GM18520 (cell line): ENCODE results near the gene STRN4.

ENCODE experiments used
- ATAC-seq: cut with Tn5 transposase; IDR thresholded peaks from one replicate; pipeline ENCODE4 v1.9.1; 2021; ENCODE audit not compliant: unreplicated experiment

Gene STRN4

DNA sequence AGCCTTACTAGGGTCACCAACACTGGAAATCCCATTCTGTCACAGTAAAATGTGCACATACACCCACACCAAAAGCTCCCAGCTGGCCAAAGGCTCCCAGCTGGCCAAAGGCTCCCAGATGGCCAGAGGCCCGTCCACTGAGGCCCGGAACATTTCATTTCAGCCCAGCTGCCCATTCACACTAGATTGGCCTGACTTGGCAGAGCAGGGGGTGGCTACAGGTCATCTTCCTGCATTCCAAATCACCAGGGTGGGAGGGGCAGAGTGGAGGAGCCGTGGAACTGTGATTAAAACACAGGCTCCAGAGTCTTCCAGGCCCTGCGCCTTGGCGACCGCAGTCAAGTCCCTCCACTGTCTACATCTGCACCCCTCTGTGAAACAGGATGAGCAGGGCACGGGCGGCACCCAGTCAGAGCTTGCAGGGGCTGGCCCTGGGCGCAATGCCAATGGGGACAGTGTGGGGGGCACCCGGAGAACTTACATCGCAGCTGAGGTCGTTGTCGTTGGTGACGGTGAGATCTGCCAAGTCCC is 19.2 kb downstream of the STRN4 start:
- ATAC-seq, result no peak

DNA sequence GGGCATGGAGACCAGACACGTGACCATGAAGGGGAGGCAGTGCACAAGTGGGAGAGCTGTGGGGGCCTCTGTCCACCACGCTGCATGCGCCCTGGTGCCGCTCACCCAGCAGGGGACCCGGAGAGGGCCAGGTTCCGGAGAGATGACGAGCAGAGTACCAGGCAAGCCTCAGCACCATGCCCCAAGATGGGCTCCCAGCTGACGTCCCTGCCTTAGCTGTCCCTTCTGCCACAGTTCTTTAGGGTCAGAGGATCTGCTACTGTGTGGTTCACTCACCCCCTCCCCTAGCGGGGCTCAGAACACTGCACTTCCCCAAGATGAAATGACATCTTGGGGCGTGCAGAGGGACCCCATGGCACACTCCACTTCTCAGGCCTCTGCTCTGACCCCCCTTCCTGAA is 19.7 kb downstream of the STRN4 start:
- no peak for ATAC-seq

DNA sequence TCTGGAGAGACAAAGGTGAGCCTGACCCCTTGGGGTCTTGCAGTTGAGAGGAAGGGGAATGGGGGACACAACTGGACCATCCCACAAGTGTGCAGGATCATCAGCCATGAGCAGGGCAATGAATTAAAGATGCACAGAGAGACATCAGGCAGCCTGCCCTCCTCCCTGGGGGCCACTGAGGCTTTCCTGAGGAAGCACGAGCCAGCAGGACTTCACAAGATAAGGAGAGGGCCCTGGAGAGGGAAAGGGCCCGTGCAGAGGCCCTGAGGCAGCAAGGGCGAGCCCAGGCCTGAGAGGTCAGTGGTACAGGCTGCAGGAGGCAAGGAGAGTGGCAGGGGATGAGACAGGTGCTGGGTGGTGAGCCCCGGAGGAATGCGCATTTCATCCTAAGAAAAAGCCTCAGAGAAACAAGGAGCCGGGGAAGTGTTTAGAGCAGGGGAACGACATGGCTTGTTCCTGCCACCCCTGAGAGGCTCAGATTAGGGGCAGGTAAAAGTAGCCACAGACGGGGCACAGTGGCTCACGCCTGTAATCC is 20.3 kb downstream of the STRN4 start:
- no peak for ATAC-seq

DNA sequence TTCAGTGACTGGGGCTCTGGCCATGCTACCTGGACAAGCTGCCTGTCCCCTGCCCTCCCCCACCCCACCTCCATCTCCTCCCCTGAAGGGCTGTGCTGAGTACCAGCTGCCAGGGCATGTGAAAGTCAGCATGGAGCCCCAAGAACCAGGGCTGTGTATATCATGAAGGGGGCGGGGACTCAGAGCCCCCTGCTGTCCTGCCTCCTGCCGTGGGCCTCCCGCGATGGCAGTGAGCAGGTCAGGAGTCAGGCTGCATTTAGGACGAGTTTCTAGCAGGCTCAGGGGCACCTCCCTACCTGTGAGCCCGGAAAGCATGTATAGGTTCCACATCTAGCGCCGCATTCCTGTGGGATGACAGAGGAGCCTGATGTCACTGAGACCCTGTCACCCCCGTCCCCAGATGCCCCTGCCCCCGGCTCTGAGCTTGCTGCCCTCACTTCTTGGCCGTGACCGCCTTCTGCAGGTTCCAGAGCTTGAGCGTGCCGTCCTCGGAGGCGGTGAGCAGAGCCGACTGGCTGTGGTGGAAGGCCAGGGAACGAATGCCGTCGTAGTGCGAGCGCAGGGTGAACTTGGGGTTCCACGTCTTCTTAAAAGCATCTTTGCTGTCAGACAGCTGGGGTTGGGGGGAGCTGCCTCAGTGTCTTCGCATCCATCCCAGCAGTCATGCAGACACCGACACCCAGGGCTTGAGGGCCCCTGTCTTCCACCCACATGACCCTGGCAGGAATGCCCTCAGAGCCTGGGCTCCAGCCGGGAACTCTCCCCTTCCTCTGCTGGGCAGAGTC is 21.0 kb downstream of the STRN4 start:
- no peak for ATAC-seq

DNA sequence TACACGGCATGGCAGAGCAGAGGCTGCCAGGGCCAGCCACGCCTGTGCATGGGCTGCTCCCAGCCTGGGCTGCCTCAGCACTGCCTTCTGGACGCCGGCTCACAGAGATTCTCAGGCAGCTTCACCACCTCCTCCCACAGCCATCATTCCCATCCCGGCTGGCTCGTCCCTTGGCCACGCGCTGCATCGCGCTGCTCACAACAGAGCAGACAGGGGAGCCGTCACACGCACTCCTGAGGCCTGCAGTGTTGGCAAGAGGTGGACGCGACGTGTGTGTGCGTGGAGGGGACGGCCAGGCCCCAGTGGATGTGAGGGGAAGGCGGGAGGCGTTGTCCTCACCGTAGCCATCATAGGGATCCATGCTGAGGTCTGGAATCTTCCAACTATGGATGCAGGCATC is 21.8 kb downstream of the STRN4 start:
- ATAC-seq, result no peak

DNA sequence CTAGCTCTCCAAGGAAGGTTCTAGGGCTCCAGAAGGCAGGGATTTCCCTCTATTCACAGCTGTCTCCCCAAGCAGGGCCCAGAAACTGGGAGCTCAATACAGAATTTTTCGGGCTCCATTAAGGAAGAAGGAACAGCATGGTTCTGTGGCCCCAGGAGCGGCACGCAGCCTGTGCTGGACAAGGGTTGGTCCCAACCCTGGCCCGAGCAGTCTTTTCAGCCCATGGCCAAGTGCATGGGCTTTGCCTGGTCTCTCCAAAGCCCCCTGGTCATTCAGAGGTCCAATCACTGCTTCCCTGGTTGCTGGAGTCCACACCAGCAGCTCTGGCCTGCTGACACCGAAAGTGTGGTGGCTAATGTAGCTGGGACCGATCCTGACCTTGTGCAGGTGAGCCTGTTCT is 22.8 kb downstream of the STRN4 start:
- ATAC-seq, result no peak

DNA sequence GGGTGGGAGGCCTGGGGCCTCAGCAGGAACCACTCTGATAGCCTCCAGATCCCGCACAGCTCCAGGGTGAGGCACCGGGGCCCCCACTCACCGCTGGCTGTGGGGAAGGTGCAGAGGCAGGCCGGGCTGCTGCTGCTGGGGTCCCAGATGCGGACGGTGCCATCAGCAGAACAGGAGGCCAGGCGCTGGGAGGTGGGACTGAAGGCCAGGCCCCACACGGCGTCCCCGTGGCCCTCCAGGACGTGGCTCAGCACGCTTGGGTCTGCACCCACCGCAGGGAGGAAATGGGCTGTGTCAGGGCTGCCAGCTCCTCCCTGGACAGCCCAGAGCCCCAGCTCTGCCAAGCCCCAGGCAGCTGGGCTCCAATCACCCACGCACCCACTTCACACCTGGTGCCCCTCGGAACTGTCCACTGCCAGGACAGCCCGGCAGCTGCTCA is 23.2 kb downstream of the STRN4 start:
- no peak for ATAC-seq

DNA sequence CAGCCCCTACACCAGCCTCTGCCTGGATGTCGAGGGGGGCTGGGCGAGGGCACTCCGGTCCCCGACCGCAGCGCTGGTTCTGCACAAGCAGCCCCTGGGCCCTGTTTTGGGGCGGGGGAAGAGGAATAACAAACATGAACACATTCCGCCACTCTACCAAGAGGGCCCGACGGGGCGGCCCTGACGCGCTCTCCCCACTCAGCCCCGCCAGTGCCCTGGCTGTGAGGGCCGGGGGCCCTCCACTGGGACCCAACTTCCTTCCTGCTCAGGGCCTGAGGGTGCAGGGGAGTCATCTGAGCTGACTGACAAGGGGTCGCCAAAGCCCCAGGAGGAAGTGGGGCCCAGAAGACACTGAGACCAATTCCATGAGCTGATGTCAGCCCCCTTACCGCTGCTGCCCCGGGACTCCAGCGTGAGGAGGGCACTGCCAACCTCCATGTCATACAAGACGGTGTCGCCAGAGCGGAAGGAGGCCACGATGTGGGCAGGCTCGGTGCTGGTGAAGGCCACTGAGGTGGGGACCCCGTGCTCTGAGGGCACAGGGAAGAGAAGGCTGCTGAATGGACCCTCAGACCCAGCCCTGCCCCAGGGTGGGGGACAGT is 23.7 kb downstream of the STRN4 start:
- ATAC-seq, result no peak

DNA sequence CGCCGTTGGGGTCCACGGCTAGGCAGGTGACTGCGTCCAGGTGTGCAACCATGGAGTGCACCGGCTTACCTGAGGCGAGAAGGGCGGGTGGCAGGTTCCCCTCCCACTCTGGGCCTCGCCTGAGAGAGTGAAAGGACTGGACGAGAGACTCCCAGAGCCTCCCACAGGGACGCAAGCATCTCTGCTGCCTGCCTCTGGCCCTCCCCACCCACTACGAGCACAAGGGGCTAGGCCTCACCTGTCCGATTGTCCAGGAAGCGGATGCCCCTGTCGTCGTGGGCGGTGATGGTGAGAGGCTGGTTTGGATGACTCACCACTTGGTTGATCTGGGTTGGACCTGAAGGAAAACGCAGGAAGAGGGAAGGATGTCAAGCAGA is 24.3 kb downstream of the STRN4 start:
- ATAC-seq, result no peak

DNA sequence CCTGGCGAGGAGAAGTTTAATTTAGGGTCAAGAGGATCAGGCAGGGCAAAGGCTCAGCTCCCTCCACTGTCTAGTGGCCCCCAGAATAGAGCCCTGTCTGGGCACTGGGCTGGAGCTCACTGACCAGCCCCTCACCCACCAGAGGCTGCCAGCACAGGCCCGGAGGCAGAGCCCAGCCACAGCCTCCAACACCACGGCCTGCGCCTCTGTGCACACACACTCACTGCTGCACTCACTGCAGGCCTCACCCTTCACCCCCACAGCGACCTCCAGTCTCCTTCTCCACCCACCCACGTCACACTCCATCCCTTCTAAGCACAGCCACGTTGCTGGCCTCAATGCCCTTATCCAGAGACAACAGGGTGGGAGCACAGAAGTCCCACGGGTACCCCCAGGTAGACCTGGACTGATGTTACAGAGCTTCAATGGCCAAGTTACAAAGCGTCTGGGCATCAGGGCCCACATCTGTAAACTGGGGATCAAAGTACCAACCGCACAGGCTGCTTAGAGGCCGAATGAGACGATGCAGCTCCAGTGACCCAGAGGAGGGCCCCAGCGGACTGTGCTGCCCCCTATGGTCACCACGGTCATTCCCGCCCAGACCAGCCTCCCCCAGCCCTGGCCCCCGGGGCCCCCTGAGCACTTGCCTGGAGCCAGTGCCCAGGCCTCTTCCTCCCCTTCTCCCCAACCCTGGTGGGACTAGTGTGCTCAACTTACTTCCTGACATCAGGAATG is 24.8 kb downstream of the STRN4 start:
- ATAC-seq, result no peak

DNA sequence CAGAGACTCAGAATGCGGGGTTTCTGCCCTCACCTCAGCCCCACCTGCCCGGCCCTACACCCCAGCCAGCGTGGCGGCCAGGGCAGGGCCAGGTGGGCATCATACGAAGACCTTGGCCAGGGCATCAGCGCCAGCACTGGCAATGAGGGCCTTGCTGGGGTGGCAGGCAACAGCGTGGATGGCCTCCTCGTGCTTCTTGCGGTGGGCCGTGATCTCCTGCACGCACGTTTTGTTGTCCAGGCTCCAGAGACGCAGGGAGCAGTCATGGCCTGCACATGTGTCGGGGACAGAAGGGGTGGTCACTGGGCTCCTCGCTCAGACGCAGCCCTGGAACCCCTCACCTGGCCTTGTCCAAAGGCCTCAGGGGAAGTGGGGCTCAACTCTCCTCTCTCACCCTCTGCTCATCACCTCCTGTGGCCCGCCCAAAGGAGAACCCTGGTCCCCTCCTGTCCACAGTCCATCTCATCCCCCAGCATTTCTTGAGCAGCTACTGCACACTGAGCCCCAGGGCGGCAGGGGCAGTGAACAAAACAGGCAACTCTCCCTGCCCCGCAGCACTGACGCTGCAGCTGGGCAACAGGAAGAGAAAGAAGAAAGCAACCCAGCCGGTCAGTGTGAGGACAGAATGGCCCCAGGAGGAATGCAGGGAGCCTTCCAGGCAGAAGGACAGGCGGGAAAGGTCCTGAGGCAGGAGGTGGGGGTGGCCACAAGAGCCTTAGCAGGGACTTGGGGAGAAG is 25.6 kb downstream of the STRN4 start:
- no peak for ATAC-seq

DNA sequence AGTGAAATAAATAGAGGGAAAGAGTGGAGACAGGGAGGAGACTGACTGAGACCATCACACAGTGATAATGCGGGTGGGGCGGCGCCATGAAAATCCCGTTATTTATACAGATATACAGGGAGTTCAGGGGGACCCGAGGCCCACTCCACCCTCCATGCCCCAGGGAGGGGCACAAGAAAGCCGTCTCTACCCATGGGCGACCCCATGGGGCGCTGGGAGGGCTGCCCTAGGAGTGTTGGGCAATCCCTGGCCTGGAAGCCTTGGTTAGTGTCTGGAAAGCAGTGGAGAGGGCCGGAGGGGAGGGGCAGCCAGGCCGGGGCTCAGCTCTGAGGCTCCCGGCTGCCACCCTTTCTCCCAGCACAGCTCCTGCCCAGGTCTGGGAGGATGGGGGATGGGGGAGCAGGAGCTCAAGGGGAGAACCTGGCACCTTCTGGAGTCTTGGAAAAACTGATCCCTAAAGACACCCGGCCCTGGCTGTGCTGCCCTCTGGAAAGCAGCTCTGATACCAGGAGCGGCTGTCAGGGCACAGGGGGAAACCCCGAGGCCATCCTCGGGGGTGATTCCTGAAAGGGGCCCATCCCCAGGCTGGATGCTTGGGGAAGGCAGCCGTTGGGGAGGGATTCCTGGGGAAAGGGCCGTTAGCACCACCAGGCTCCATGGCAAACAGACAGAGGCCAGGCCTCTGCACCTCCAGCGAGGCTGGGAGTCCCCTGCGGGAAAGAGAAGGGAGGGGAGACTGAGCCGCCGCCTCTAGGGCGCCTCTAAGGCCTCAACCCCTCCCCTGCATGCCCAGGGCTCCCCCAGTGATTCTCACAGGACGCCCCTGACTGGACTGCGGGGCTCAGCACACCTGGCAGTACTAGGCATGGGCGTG is 26.4 kb downstream of the STRN4 start:
- no peak for ATAC-seq

DNA sequence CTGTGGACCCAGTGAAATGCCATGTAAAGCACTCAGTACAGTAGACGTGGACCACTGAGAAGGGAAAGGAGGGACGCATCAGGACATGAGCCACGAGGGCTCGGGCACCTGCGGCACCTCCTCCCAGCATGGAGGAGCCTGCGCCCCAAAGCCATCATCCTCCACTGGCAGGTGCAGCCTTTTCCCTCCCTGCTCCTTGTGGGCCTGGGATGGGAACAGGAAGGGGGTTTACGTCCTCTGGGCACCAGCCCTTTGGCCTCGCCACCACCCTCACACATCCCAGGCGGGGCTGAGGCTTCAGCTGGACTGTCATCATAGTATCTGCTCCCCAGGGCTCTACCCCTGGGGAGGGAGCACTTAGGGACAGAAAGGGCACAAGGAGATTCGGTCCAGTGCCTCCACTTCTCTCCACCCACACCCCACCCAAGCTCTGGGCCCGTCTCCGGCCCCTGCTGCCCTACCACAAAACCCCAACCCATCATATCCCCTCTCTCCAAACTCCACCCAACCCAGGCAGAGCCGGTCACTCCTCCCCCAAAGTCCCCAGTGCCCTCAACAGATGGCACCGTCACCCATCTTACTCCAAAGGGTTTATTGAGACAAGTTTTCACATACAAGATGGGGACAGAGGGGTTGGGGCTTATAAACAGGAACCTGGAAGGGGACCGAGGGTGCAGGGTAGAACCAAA is 27.2 kb downstream of the STRN4 start:
- ATAC-seq, result no peak

DNA sequence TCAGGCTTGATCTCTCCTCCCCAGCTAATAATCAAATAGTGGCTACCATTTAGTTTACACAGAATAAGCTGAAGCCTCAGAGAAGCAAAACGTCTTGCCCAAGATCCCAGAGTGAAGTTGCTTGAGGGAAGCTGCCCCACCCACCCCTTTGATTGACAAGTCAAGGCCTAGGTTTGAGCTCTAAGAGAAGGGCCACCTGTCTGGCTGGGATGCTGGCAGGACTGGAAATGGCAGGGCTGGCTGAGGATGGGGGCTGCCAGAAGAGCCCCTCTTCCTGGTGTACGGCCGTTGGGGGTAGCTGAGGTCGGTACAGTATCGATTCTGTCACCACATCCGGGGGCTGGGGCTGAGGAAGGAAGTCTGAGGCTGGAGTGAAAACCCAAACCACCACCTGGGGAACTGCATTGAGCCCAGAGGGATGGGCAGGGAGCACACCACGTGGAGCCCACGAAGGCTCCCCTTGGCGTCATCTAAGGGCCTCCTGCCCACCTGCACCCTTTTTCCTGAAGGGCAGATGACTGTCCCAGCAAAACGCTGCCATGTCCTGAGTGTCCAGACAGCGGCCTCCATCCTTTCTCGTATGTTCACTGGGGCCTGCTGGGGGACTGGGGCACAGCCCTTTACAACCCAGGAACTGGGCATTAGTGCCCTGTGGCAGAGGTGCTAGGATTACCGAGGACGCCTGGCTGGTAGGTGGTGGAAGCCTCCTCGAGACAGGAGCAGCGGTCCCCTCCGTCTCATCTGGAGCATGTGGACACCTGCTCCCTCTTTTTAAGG is 27.9 kb downstream of the STRN4 start:
- no peak for ATAC-seq

DNA sequence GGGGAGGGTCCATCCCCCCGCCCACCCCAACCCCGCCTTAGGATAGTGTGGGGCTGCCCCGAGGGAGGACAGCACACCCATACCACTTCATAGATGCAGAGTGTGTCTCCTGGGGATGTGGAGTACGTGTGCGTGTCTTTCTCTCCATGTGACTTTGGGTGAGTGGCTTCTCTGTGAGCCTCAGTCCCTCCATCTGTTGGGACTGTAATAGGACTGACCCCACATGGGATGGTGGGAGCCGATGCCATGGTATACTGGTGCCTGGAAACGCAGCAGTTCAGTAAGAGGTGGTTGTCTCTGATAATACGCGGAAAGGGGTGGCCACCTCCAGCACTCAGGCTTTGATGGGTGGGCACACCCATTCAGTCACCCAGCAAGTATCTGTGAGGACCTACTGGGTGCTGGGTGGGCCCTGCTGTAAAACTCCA is 28.5 kb downstream of the STRN4 start:
- ATAC-seq, result no peak

DNA sequence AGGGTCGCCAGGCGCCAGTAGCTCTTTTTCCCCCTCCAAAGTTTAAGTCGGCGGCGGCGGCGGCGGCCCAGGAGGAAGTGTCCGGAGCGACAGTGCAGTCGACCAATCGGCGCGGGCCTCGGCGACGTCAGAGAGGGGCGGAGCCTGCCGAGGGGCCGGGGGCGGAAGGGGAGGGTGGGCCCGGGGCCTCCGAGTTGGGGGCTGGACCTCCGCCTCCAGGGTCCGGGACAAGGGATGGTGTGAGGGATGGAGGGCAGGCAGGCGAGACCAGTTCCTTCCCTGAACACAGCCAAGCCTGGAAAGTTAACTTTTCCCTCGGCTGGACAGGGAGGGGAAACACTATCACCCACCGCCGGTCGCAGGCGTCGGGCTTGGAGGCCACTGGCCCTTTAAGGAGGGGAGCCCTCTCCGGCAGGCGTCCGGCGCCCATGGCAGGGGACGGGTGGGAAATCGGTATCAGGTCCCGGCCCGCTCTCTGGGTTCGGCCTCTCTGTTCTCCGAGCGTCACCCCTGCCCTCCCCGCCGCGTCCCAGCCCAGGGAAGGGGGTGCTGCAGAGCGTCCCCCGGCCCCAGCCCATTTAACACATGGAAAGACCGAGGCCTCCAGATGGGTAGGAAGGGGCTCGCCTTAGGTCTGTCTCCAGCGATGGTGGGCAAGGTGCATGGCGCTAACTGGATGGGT is 29.1 kb downstream of the STRN4 start, which contains the start of gene PRKD2:
Gene PRKD2, minus strand, starts transcription at position 81 of the 682 bp plus-strand sequence. CDS start 744 bp downstream, outside the sequence.
- ATAC-seq, result no peak

DNA sequence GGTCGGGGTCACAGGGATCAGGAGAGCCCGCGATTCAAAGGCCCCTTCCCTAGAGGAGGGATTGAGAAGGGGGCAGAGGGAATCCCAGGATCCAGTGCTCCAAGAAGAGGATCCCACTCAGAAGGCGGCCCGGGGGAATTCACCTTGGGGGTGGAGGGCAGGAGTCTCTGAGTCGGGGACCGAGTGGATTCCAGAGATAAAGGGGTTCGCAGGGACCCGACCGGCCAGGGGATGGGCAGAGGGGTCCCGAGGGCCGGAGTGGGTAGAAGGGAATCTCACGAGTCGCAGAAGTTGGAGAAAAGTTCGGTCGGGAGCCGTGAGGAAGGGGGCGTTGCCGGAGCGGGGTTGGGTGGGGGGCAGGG is 29.6 kb downstream of the STRN4 start:
- ATAC-seq, result no peak
